ENCODE results near the gene HES1.
"Not testable (repeated sequence)": the region's sequence is repeated elsewhere in the genome, so short reads cannot be mapped to it uniquely, and the experiment has no call there.

The HES1 gene

GRCh38 chr3:194142156-194142910 is 6.4 kb downstream of the HES1 start:
- DNase-seq = peak in 1 of 2 donors; percentile 32

GRCh38 chr3:194145702-194146101 is 9.8 kb downstream of the HES1 start:
- DNase-seq = no peak

GRCh38 chr3:194147679-194148078 is 11.7 kb downstream of the HES1 start:
- DNase-seq = no peak

- no peak for DNase-seq
Measured at GRCh38 chr3:194148383-194148782, 12.4 kb downstream of the HES1 start.

- no peak for DNase-seq
Measured at GRCh38 chr3:194150252-194150934, 14.4 kb downstream of the HES1 start.

GRCh38 chr3:194150935-194151302 is 15.0 kb downstream of the HES1 start:
- not testable (repeated sequence) for DNase-seq

GRCh38 chr3:194154346-194154745 is 18.4 kb downstream of the HES1 start:
- DNase-seq = no peak

GRCh38 chr3:194156095-194156494 is 20.1 kb downstream of the HES1 start:
- no peak for DNase-seq

GRCh38 chr3:194158942-194159439 is 23.0 kb downstream of the HES1 start:
- no peak for DNase-seq

GRCh38 chr3:194160158-194160557 is 24.2 kb downstream of the HES1 start:
- DNase-seq = no peak

- no peak for DNase-seq
Measured at GRCh38 chr3:194161131-194162045, 25.4 kb downstream of the HES1 start.

- DNase-seq = no peak
Measured at GRCh38 chr3:194162070-194162678, 26.2 kb downstream of the HES1 start.

GRCh38 chr3:194162817-194163584 is 27.1 kb downstream of the HES1 start:
- no peak for DNase-seq

- no peak for DNase-seq
Measured at GRCh38 chr3:194163697-194164096, 27.7 kb downstream of the HES1 start.

GRCh38 chr3:194164861-194165260 is 28.9 kb downstream of the HES1 start:
- no peak for DNase-seq

GRCh38 chr3:194165271-194166018 is 29.5 kb downstream of the HES1 start:
- no peak for DNase-seq

- no peak for DNase-seq
Measured at GRCh38 chr3:194166682-194167479, 30.9 kb downstream of the HES1 start.

- no peak for DNase-seq
Measured at GRCh38 chr3:194167480-194168282, 31.7 kb downstream of the HES1 start.

GRCh38 chr3:194168994-194169393 is 33.0 kb downstream of the HES1 start:
- no peak for DNase-seq

Data from stimulated activated CD4-positive, alpha-beta T cell treated with anti-CD3 and anti-CD28 coated beads, Interleukin-2, amount 100 ng/mL, for 48 hours (primary cell).